Measurements from ENCODE around the gene CTSA. TPM values are rescaled to one million over a fixed set of nuclear protein-coding genes. Genes with fewer than 3 reads are reported as not detected.
A peak's percentile ranks its signal among the peaks of the same experiment; 100 is the strongest.

The CTSA gene
- total RNA-seq, 6 experiments from 2014 or later: 133 to 176 (median 155) TPM

GRCh38 chr20:45893831-45894230 is 2.7 kb downstream of the CTSA start:
- H3K4me1 Mint-ChIP-seq (ENCODE audit: low read depth): peaks cover 29% of the 10 kb centered on the region
- H3K9me3 Mint-ChIP-seq: no peaks in the 10 kb centered on the region
- DNase-seq: peak; percentile 39
- no peak overlapping the region for H3K4me3 Mint-ChIP-seq
- TF ChIP-seq CTCF (IDR thresholded peaks at IDR 0.05): no peak
- H3K27me3 Mint-ChIP-seq (ENCODE audit: insufficient read depth): peaks cover 5% of the 10 kb centered on the region
- H3K27ac Mint-ChIP-seq: no peak overlapping the region
- H3K36me3 Mint-ChIP-seq (ENCODE audit: low read depth): peaks cover 8% of the 10 kb centered on the region; the same call in 1 of the 2 replicates

GRCh38 chr20:45894797-45895196 is 3.7 kb downstream of the CTSA start:
- Mint-ChIP-seq H3K4me3 (no peak overlapping the region), H3K36me3 (ENCODE audit: low read depth) (peaks cover 8% of the 10 kb centered on the region; the same call in 1 of the 2 replicates), H3K4me1 (ENCODE audit: low read depth) (peaks cover 22% of the 10 kb centered on the region), H3K27me3 (ENCODE audit: insufficient read depth) (peaks cover 5% of the 10 kb centered on the region), H3K9me3 (no peaks in the 10 kb centered on the region), H3K27ac (no peak overlapping the region)
- DNase-seq: no peak
- TF ChIP-seq CTCF (IDR thresholded peaks at IDR 0.05): no peak

GRCh38 chr20:45896641-45897161 is 5.6 kb downstream of the CTSA start:
- H3K9me3 Mint-ChIP-seq: no peaks in the 10 kb centered on the region
- H3K36me3 Mint-ChIP-seq (ENCODE audit: low read depth): peaks cover 8% of the 10 kb centered on the region; the same call in 1 of the 2 replicates
- no peak for DNase-seq
- H3K4me3 Mint-ChIP-seq: no peak overlapping the region
- H3K27ac Mint-ChIP-seq: no peak overlapping the region
- peaks cover 2% of the 10 kb centered on the region for H3K27me3 Mint-ChIP-seq (ENCODE audit: insufficient read depth)
- no peak for TF ChIP-seq CTCF (IDR thresholded peaks at IDR 0.05)
- peaks cover 18% of the 10 kb centered on the region for H3K4me1 Mint-ChIP-seq (ENCODE audit: low read depth)

- no peak overlapping the region for H3K4me3 Mint-ChIP-seq
- H3K9me3 Mint-ChIP-seq: no peaks in the 10 kb centered on the region
- H3K4me1 Mint-ChIP-seq (ENCODE audit: low read depth): peaks cover 13% of the 10 kb centered on the region
- peaks cover 8% of the 10 kb centered on the region; the same call in 1 of the 2 replicates for H3K36me3 Mint-ChIP-seq (ENCODE audit: low read depth)
- TF ChIP-seq CTCF (IDR thresholded peaks at IDR 0.05): no peak
- DNase-seq: no peak
- H3K27me3 Mint-ChIP-seq (ENCODE audit: insufficient read depth): no peaks in the 10 kb centered on the region; the same call in none of the 2 replicates
- H3K27ac Mint-ChIP-seq: no peak overlapping the region
Observed at GRCh38 chr20:45897289-45897688, 6.2 kb downstream of the CTSA start.

- no peak overlapping the region for H3K4me3 Mint-ChIP-seq
- H3K27ac Mint-ChIP-seq: no peak overlapping the region
- H3K27me3 Mint-ChIP-seq (ENCODE audit: insufficient read depth): peaks cover under 1% of the 10 kb centered on the region
- H3K36me3 Mint-ChIP-seq (ENCODE audit: low read depth): peaks cover 8% of the 10 kb centered on the region; the same call in 1 of the 2 replicates
- no peak for DNase-seq
- H3K9me3 Mint-ChIP-seq: no peaks in the 10 kb centered on the region
- H3K4me1 Mint-ChIP-seq (ENCODE audit: low read depth): peaks cover 9% of the 10 kb centered on the region
- TF ChIP-seq CTCF (IDR thresholded peaks at IDR 0.05): no peak
Observed at GRCh38 chr20:45897692-45898091, 6.6 kb downstream of the CTSA start.

All from HFFc6 (cell line).